ENCODE results near the gene LCE1D. TPM values are rescaled to one million over a fixed set of nuclear protein-coding genes. Genes with fewer than 3 reads are reported as not detected.

The LCE1D gene
- total RNA-seq, 1 donor from 2014 or later, result not detected

GRCh38 chr1:152783095-152783494 is 13.4 kb upstream of the LCE1D start:
- no peak for TF ChIP-seq CTCF (IDR thresholded peaks at IDR 0.05; ENCODE audit: unreplicated experiment)
- DNase-seq (ENCODE audit: low spot score, unreplicated experiment), result no peak
- H3K27me3 Mint-ChIP-seq, result no peaks in the 10 kb centered on the region
- H3K4me1 Mint-ChIP-seq (ENCODE audit: low read depth), result no peaks in the 10 kb centered on the region
- peaks cover 58% of the 10 kb centered on the region for H3K9me3 Mint-ChIP-seq (ENCODE audit: low read depth)
- H3K36me3 Mint-ChIP-seq (ENCODE audit: insufficient read depth), result peaks cover 1% of the 10 kb centered on the region
- H3K27ac Mint-ChIP-seq, result no peak overlapping the region
- no peak overlapping the region for H3K4me3 Mint-ChIP-seq (ENCODE audit: low read depth)

- no peak within 1 kb of the TSS for H3K27ac Mint-ChIP-seq
- no peak for DNase-seq (ENCODE audit: low spot score, unreplicated experiment)
- H3K27me3 Mint-ChIP-seq, result no peaks in the 10 kb centered on the region
- H3K4me3 Mint-ChIP-seq (ENCODE audit: low read depth), result no peak within 1 kb of the TSS
- H3K36me3 Mint-ChIP-seq (ENCODE audit: insufficient read depth), result peaks cover 2% of the 10 kb centered on the region
- TF ChIP-seq CTCF (IDR thresholded peaks at IDR 0.05; ENCODE audit: unreplicated experiment), result no peak
- H3K9me3 Mint-ChIP-seq (ENCODE audit: low read depth), result peaks cover 59% of the 10 kb centered on the region
- H3K4me1 Mint-ChIP-seq (ENCODE audit: low read depth), result no peaks in the 10 kb centered on the region
Observed at GRCh38 chr1:152786077-152786476, 10.4 kb upstream of the LCE1D start, which contains the start of gene LCE1E. TSS of gene LCE1E (plus strand) at chr1:152786257. CDS start at chr1:152787300, 1,043 bp downstream.

- TF ChIP-seq CTCF (IDR thresholded peaks at IDR 0.05; ENCODE audit: unreplicated experiment), result no peak
- H3K4me1 Mint-ChIP-seq (ENCODE audit: low read depth), result no peaks in the 10 kb centered on the region
- peaks cover 3% of the 10 kb centered on the region for H3K36me3 Mint-ChIP-seq (ENCODE audit: insufficient read depth)
- no peaks in the 10 kb centered on the region for H3K27me3 Mint-ChIP-seq
- H3K9me3 Mint-ChIP-seq (ENCODE audit: low read depth), result peaks cover 59% of the 10 kb centered on the region
- no peak overlapping the region for H3K27ac Mint-ChIP-seq
- no peak overlapping the region for H3K4me3 Mint-ChIP-seq (ENCODE audit: low read depth)
- no peak for DNase-seq (ENCODE audit: low spot score, unreplicated experiment)
Observed at GRCh38 chr1:152795686-152796085, 835 bp upstream of the LCE1D start.

DNA sequence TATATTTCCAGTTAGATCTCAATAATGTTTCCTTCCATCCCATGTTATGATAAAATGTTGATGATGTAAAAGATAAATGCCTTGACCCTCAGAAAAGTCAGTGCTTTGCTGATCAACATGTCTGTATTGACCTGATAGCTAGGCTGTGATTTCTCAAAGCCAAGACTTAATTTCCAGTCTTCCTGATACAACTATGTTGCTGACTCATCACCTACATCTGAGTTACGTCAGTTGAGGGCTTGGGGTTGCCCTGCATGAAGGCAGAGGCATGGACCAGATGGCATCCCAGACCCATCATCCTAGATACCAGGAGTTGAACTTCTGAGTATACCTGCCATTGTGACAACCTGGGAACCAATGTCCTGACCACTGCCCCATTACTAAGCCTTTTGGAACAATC is 4.8 kb downstream of the LCE1D start:
- H3K4me3 Mint-ChIP-seq (ENCODE audit: low read depth), result no peak overlapping the region
- no peak overlapping the region for H3K27ac Mint-ChIP-seq
- TF ChIP-seq CTCF (IDR thresholded peaks at IDR 0.05; ENCODE audit: unreplicated experiment), result no peak
- peaks cover 3% of the 10 kb centered on the region for H3K36me3 Mint-ChIP-seq (ENCODE audit: insufficient read depth)
- peaks cover 65% of the 10 kb centered on the region for H3K9me3 Mint-ChIP-seq (ENCODE audit: low read depth)
- no peaks in the 10 kb centered on the region for H3K27me3 Mint-ChIP-seq
- H3K4me1 Mint-ChIP-seq (ENCODE audit: low read depth), result no peaks in the 10 kb centered on the region
- no peak for DNase-seq (ENCODE audit: low spot score, unreplicated experiment)

DNA sequence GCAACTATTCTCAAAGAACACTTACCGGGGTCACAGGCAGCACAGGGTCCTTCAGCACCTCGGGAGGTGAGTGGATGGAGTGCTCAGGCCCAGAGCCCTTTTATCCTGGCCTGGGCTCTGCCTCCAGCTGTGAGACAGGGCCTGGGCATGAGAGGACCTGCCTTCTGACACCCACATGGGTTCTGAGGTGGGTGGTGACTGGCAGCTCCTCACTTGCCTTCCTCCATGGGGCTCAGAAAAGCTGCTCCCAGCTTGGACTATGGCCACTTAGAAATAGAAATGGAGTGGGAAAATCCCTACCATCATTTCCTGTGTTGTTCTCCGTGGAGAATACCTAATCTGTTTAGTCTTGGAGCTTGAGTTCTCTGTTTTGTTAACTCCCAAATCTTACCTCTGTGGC is 10.1 kb downstream of the LCE1D start, which contains the start of gene LCE1C:
TSS of gene LCE1C (minus strand) at position 76 of the 400 bp plus-strand sequence. CDS start 1,173 bp downstream, outside the sequence.
- no peak within 1 kb of the TSS for H3K27ac Mint-ChIP-seq
- no peak for DNase-seq (ENCODE audit: low spot score, unreplicated experiment)
- H3K36me3 Mint-ChIP-seq (ENCODE audit: insufficient read depth), result no peaks in the 10 kb centered on the region
- no peaks in the 10 kb centered on the region for H3K27me3 Mint-ChIP-seq
- no peaks in the 10 kb centered on the region for H3K4me1 Mint-ChIP-seq (ENCODE audit: low read depth)
- no peak within 1 kb of the TSS for H3K4me3 Mint-ChIP-seq (ENCODE audit: low read depth)
- peaks cover 56% of the 10 kb centered on the region for H3K9me3 Mint-ChIP-seq (ENCODE audit: low read depth)
- no peak for TF ChIP-seq CTCF (IDR thresholded peaks at IDR 0.05; ENCODE audit: unreplicated experiment)

All from progenitor cell of endocrine pancreas (in vitro differentiated cells).